ENCODE data around the gene PDE4B. TPM values are rescaled to one million over a fixed set of nuclear protein-coding genes. Genes with fewer than 3 reads are reported as not detected.

The PDE4B gene
- polyA plus RNA-seq, 1 donor (not counting 4 experiments of a cell fraction or from before 2014, with no cell fraction given) = 0.29 TPM

DNA sequence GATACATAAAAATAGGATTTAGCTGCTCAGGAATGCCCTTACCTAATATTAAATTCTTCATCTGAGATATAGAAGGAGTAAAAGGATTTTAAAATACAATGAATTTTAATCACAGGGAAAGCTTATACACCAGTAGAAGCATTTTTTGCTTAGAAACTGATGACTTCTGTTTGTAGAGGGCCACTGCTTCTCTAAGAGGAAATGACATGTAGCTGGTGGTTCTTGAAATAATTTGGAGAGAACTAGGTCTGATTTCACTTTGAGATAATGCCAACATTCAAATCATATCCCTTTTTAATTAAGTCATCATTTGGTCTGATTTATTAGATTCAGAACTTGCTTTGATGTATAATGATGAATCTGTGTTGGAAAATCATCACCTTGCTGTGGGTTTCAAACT is 574.7 kb downstream of the PDE4B start:
- H3K9ac ChIP-seq (ENCODE audit: control insufficient read depth, extremely low read depth, insufficient read depth, low read length) = no peak overlapping the region
- H3K36me3 ChIP-seq (ENCODE audit: control insufficient read depth in 2 of 2, extremely low read depth in 1 of 2, insufficient read depth in 2 of 2, low read length in 2 of 2) = no peaks in the 10 kb centered on the region
- TF ChIP-seq EZH2 (IDR thresholded peaks at IDR 0.05; ENCODE audit: low read length) = no peak
- TF ChIP-seq, protein P1, sequence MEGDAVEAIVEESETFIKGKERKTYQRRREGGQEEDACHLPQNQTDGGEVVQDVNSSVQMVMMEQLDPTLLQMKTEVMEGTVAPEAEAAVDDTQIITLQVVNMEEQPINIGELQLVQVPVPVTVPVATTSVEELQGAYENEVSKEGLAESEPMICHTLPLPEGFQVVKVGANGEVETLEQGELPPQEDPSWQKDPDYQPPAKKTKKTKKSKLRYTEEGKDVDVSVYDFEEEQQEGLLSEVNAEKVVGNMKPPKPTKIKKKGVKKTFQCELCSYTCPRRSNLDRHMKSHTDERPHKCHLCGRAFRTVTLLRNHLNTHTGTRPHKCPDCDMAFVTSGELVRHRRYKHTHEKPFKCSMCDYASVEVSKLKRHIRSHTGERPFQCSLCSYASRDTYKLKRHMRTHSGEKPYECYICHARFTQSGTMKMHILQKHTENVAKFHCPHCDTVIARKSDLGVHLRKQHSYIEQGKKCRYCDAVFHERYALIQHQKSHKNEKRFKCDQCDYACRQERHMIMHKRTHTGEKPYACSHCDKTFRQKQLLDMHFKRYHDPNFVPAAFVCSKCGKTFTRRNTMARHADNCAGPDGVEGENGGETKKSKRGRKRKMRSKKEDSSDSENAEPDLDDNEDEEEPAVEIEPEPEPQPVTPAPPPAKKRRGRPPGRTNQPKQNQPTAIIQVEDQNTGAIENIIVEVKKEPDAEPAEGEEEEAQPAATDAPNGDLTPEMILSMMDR (optimal IDR thresholded peaks at IDR 0.05 in 1 of 3, IDR thresholded peaks at IDR 0.05 in 1 of 3, conservative IDR thresholded peaks at IDR 0.05 in 1 of 3; ENCODE audit: extremely low read depth in 1 of 3, insufficient read depth in 2 of 3, low read length in 3 of 3) = no peak
- H3K9me1 ChIP-seq (ENCODE audit: control insufficient read depth, extremely low read depth, insufficient read depth, low read length) = no peaks in the 10 kb centered on the region
- no peak overlapping the region for H3K4me3 ChIP-seq (ENCODE audit: control insufficient read depth in 2 of 3, extremely low read depth in 1 of 3, insufficient read depth in 2 of 3, low read depth in 1 of 3, low read length in 3 of 3)
- dilution Hi-C loops (cut with MboI; ENCODE audit: extremely low pct_ligation_motif_present, low sequenced_read_pairs) = no loop called here
- H3K4me2 ChIP-seq (ENCODE audit: control insufficient read depth, extremely low read depth, insufficient read depth, low read depth, low read length) = no peak overlapping the region
- no peak overlapping the region for H2AFZ ChIP-seq (ENCODE audit: control insufficient read depth, low read length)
- H3K79me2 ChIP-seq (ENCODE audit: control insufficient read depth, insufficient read depth, low read length) = no peaks in the 10 kb centered on the region
- no peaks in the 10 kb centered on the region for H3K27me3 ChIP-seq (ENCODE audit: control insufficient read depth, extremely low read depth, insufficient read depth, low read length)
- no peak for DNase-seq (ENCODE audit: low read depth, low spot score)
- H4K20me1 ChIP-seq (ENCODE audit: control insufficient read depth, extremely low read depth, insufficient read depth, low read length) = no peaks in the 10 kb centered on the region
- H3K27ac ChIP-seq (ENCODE audit: control insufficient read depth, insufficient read depth, low read length) = no peak overlapping the region
- H3K4me1 ChIP-seq (ENCODE audit: control insufficient read depth, extremely low read depth, insufficient read depth, low read length) = peaks cover 5% of the 10 kb centered on the region
- no peak for FAIRE-seq
- no peaks in the 10 kb centered on the region for H3K9me3 ChIP-seq (ENCODE audit: control insufficient read depth, low read depth, low read length)

DNA sequence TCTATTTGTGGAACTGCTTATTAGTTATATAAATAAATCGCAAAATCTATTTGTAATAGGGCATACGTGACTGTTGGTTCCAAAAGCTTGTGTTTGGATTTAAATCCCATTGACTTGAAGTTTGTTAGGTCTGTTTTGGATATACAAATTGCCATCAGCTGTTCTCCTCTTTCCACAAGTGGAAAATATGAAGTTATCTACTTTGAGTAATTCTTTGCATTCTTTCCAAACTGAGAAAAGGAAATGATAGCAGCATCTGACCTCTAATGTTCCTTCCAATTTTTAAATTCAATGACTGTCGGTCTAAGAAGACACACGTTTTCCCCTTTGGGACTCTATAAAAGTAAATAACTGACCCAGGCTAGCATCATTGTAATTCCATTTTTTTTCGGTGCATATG is 575.6 kb downstream of the PDE4B start:
- Histone ChIP-seq H3K9me1 (ENCODE audit: control insufficient read depth, extremely low read depth, insufficient read depth, low read length) (no peaks in the 10 kb centered on the region), H4K20me1 (ENCODE audit: control insufficient read depth, extremely low read depth, insufficient read depth, low read length) (no peaks in the 10 kb centered on the region), H3K4me1 (ENCODE audit: control insufficient read depth, extremely low read depth, insufficient read depth, low read length) (peaks cover 5% of the 10 kb centered on the region), H3K9me3 (ENCODE audit: control insufficient read depth, low read depth, low read length) (no peaks in the 10 kb centered on the region), H3K79me2 (ENCODE audit: control insufficient read depth, insufficient read depth, low read length) (no peaks in the 10 kb centered on the region), H3K4me3 (ENCODE audit: control insufficient read depth in 2 of 3, extremely low read depth in 1 of 3, insufficient read depth in 2 of 3, low read depth in 1 of 3, low read length in 3 of 3) (no peak overlapping the region), H3K27me3 (ENCODE audit: control insufficient read depth, extremely low read depth, insufficient read depth, low read length) (no peaks in the 10 kb centered on the region), H2AFZ (ENCODE audit: control insufficient read depth, low read length) (no peak overlapping the region), H3K9ac (ENCODE audit: control insufficient read depth, extremely low read depth, insufficient read depth, low read length) (no peak overlapping the region), H3K27ac (ENCODE audit: control insufficient read depth, insufficient read depth, low read length) (no peak overlapping the region), H3K4me2 (ENCODE audit: control insufficient read depth, extremely low read depth, insufficient read depth, low read depth, low read length) (no peak overlapping the region), H3K36me3 (ENCODE audit: control insufficient read depth in 2 of 2, extremely low read depth in 1 of 2, insufficient read depth in 2 of 2, low read length in 2 of 2) (no peaks in the 10 kb centered on the region)
- dilution Hi-C loops (cut with MboI; ENCODE audit: extremely low pct_ligation_motif_present, low sequenced_read_pairs) = no loop called here
- TF ChIP-seq, protein P1 (optimal IDR thresholded peaks at IDR 0.05 in 1 of 3, IDR thresholded peaks at IDR 0.05 in 1 of 3, conservative IDR thresholded peaks at IDR 0.05 in 1 of 3; ENCODE audit: extremely low read depth in 1 of 3, insufficient read depth in 2 of 3, low read length in 3 of 3) = no peak
- TF ChIP-seq EZH2 (IDR thresholded peaks at IDR 0.05; ENCODE audit: low read length) = no peak
- DNase-seq (ENCODE audit: low read depth, low spot score) (no peak), FAIRE-seq (no peak)

Measured in keratinocyte (primary cell).